Activated CD8-positive, alpha-beta T cell treated with anti-CD3 and anti-CD28 coated beads for 36 hours (primary cell): ENCODE measurements around the gene RAPGEF3. TPM values are rescaled to one million over a fixed set of nuclear protein-coding genes. Genes with fewer than 3 reads are reported as not detected.

ENCODE experiments used
- ATAC-seq: fragments of 200-7000 bp; cut with Tn5 transposase; one replicate; pipeline ENCODE4 v1.10.0; 2021; ENCODE audit warnings: mild to moderate bottlenecking, moderate library complexity
- CTCF ChIA-PET: fragments of 350-600 bp; sonication (Branson Sonifier 250); formaldehyde crosslinking; loops from one replicate; lab custom pipeline; 2021; ENCODE audit warnings: antibody characterized with exemption; lab: Charles Lee
- POLR2A ChIA-PET: fragments of 350-600 bp; sonication (Branson Sonifier 250); formaldehyde crosslinking; loops from one replicate; lab custom pipeline; 2021; ENCODE audit warnings: antibody characterized with exemption; lab: Charles Lee
- DNase-seq: peaks from one replicate; pipeline ENCODE4 v3.0.0-alpha.2; 2020
- H3K27ac Mint-ChIP-seq: one replicate; pipeline ENCODE4 v1.8.0; 2021; ENCODE audit warnings: mild to moderate bottlenecking, mixed read lengths
- H3K27me3 Mint-ChIP-seq: one replicate; pipeline ENCODE4 v1.8.0; 2021; ENCODE audit warnings: mixed read lengths
- H3K36me3 Mint-ChIP-seq: one replicate; pipeline ENCODE4 v1.8.0; 2021; ENCODE audit warnings: low read depth, mixed read lengths
- H3K4me1 Mint-ChIP-seq: one replicate; pipeline ENCODE4 v1.8.0; 2021; ENCODE audit warnings: low read depth, mixed read lengths
- H3K4me3 Mint-ChIP-seq: one replicate; pipeline ENCODE4 v1.8.0; 2021; ENCODE audit warnings: mild to moderate bottlenecking, moderate library complexity, mixed read lengths
- H3K9me3 Mint-ChIP-seq: one replicate; pipeline ENCODE4 v1.8.0; 2021; ENCODE audit warnings: mixed read lengths
- CTCF ChIP-seq: fragments of 200-600 bp; IDR thresholded peaks from one replicate; pipeline ENCODE4 v1.8.0; 2022; ENCODE audit warnings: antibody characterized with exemption, mild to moderate bottlenecking
- intact Hi-C: fragments of 100-400 bp; cut with micrococcal nuclease; formaldehyde crosslinking; loops from one replicate; pipeline ENCODE4 v1.10.0; 2022
- total RNA-seq, 2 experiments: library from RNA; stranded (reverse); gene quantifications; one replicate each; pipeline ENCODE4 v1.2.3, GENCODE V29; 2021

Gene RAPGEF3
- total RNA-seq, 2 experiments from 2014 or later: 0.56 to 0.58 TPM

DNA sequence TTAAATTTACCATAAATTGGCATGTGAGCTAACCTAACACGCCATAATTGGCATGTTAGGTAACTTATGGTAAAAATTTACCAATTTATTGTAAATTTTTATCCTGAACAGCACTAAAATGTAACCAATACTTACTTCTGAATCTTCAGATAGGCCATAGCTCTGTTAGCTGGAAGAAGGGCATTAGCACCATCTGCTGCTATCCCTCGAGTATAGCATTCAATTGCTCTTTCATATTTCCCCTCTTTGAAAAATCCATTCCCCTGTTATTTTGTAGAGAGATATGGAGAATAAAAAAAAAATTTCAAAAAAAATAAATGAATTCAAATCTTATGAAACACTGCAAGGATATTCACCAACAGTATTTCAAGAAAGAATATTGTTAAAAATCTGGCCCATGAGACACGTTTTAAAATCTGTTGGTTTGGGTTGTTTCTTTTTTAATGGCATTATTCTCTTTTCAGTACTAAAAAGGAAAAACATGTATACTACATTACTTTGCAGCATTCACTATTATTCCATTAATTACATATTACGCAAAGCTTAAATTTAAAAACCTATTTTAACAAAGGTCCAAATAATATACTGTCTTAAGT, 71.9 kb downstream of the RAPGEF3 start:
- H3K4me3 Mint-ChIP-seq: no peak overlapping the region
- ATAC-seq (peak; percentile 73), DNase-seq (peak; percentile 27)
- H3K9me3 Mint-ChIP-seq: no peaks in the 10 kb centered on the region
- intact Hi-C loops: loop anchor here (5.0 kb wide), 1 partner anchor 654 kb away; no protein-coding TSS in a partner anchor
- TF ChIP-seq CTCF: peak; percentile 73
- CTCF ChIA-PET: interaction anchor here (0.7 to 5.5 kb wide), 19 partner anchors 9 to 666 kb away, joined by 3 to 34 read pairs (median 4); no protein-coding TSS in a partner anchor
- peaks cover 5% of the 10 kb centered on the region for H3K4me1 Mint-ChIP-seq
- H3K27me3 Mint-ChIP-seq: no peaks in the 10 kb centered on the region
- H3K27ac Mint-ChIP-seq: no peak overlapping the region
- H3K36me3 Mint-ChIP-seq: peaks cover 28% of the 10 kb centered on the region
- POLR2A ChIA-PET: no interaction called here

Other genes with a start within 250 kb of the RAPGEF3 start
- gene RPAP3, start 52.9 kb downstream of the RAPGEF3 start, total RNA-seq: 10 to 100 TPM; 42.0 to 42.5 TPM
- gene ENDOU, start 33.4 kb downstream of the RAPGEF3 start, total RNA-seq: not detected
- 10 to 100 TPM in 1 of 2 experiments, 1 to 10 TPM in 1; 8.8 to 10.2 TPM for gene SLC48A1, start 14.4 kb upstream of the RAPGEF3 start, total RNA-seq
- gene HDAC7, start 61.0 kb upstream of the RAPGEF3 start, total RNA-seq: 100 to 1,000 TPM; 373 to 382 TPM
- 10 to 100 TPM; 84.6 to 86.4 TPM for gene VDR, start 146.1 kb upstream of the RAPGEF3 start, total RNA-seq
- 100 to 1,000 TPM; 148 to 158 TPM for gene TMEM106C, start 204.7 kb upstream of the RAPGEF3 start, total RNA-seq
- under 1 TPM in 1 of 2 experiments, not detected in 1; 0.34 TPM for gene COL2A1, start 245.6 kb upstream of the RAPGEF3 start, total RNA-seq